Thymus (tissue), 11 donors: ENCODE results near the gene SLC17A7. TPM values are rescaled to one million over a fixed set of nuclear protein-coding genes. Genes with fewer than 3 reads are reported as not detected.

ENCODE experiments used
- DNase-seq, 9 donors: peaks; one replicate each; pipeline ENCODE4 v3.0.0-alpha.2; 2013; ENCODE audit warnings: low spot score in 9 of 9, low read depth in 6 of 9, missing footprints in 1 of 9
- H3K27ac ChIP-seq, 2 donors: one replicate each; pipeline ENCODE4 v1.5.1; 2013; ENCODE audit warnings: control low read depth in 1 of 2, low read depth in 1 of 2, low read length in 1 of 2, mild to moderate bottlenecking in 1 of 2, moderate library complexity in 1 of 2
- H3K27me3 ChIP-seq, 2 donors: one replicate each; pipeline ENCODE4 v1.5.1; 2013; ENCODE audit warnings: low read length in 1 of 2; ENCODE audit not compliant: control insufficient read depth in 2 of 2, insufficient read depth in 1 of 2
- H3K36me3 ChIP-seq, 2 donors: one replicate each; pipeline ENCODE4 v1.5.1; 2013; ENCODE audit warnings: low read length in 1 of 2, mild to moderate bottlenecking in 1 of 2, moderate library complexity in 1 of 2; ENCODE audit not compliant: control insufficient read depth in 2 of 2, insufficient read depth in 2 of 2
- H3K4me1 ChIP-seq, 2 donors: one replicate each; pipeline ENCODE4 v1.5.1; 2013; ENCODE audit warnings: low read length in 2 of 2; ENCODE audit not compliant: control insufficient read depth in 2 of 2, insufficient read depth in 2 of 2
- H3K4me3 ChIP-seq, 2 donors: one replicate each; pipeline ENCODE4 v1.5.1; 2013; ENCODE audit warnings: low read length in 2 of 2, control low read depth in 1 of 2, mild to moderate bottlenecking in 1 of 2
- H3K9me3 ChIP-seq, 2 donors: one replicate each; pipeline ENCODE4 v1.5.1; 2013; ENCODE audit warnings: low read length in 1 of 2, mild to moderate bottlenecking in 1 of 2; ENCODE audit not compliant: control insufficient read depth in 2 of 2, insufficient read depth in 1 of 2
- WGBS: extraction: QIAGEN DNeasy Blood & Tissue Kit; methylation state at CpG from one replicate; pipeline ENCODE4 v1.1.7; 2013; 5-methylcytosine and 5-hydroxymethylcytosine counted together
- polyA plus RNA-seq: library from polyadenylated mRNA; stranded (reverse); fragments of 200-250 nt; gene quantifications from one replicate; pipeline ENCODE4 v1.2.3, GENCODE V29; 2013
- total RNA-seq: library from RNA; stranded (reverse); fragments of 120-200 nt; gene quantifications from one replicate; pipeline ENCODE4 v1.2.4, GENCODE V29; 2013
- donor health status: healthy.

SLC17A7 gene
- total and polyA plus RNA-seq, 2 donors, result under 0.01 to 0.57 TPM

GRCh38 chr19:49420227-49420626, 21.1 kb downstream of the SLC17A7 start:
- H3K27ac ChIP-seq, result no peak overlapping the region
- H3K36me3 ChIP-seq, result no peaks in the 10 kb centered on the region
- H3K4me1 ChIP-seq, result peaks cover 4 to 41% of the 10 kb centered on the region in 2 donors
- H3K4me3 ChIP-seq, result no peak overlapping the region
- H3K27me3 ChIP-seq, result peaks cover 47 to 86% of the 10 kb centered on the region in 2 donors
- peaks cover 0 to 5% of the 10 kb centered on the region in 2 donors for H3K9me3 ChIP-seq
- DNase-seq, result no peak
- WGBS, result 99% methylated on average over 2 of the region's 2 CpGs

- 96% methylated on average over 2 of the region's 2 CpGs for WGBS
- DNase-seq, result no peak
- H3K27me3 ChIP-seq, result peaks cover 41 to 76% of the 10 kb centered on the region in 2 donors
- H3K27ac ChIP-seq, result no peak overlapping the region
- peaks cover 0 to 4% of the 10 kb centered on the region in 2 donors for H3K9me3 ChIP-seq
- peaks cover 4 to 43% of the 10 kb centered on the region in 2 donors for H3K4me1 ChIP-seq
- H3K36me3 ChIP-seq, result no peaks in the 10 kb centered on the region
- H3K4me3 ChIP-seq, result no peak overlapping the region
These were observed 22.2 kb downstream of the SLC17A7 start for GRCh38 chr19:49419173-49419572.

- H3K9me3 ChIP-seq, result peaks cover 0 to 4% of the 10 kb centered on the region in 2 donors
- 98% methylated on average over 5 of the region's 5 CpGs for WGBS
- peaks cover 4 to 36% of the 10 kb centered on the region in 2 donors for H3K4me1 ChIP-seq
- H3K36me3 ChIP-seq, result no peaks in the 10 kb centered on the region
- no peak for DNase-seq
- peaks cover 37 to 69% of the 10 kb centered on the region in 2 donors for H3K27me3 ChIP-seq
- H3K27ac ChIP-seq, result no peak overlapping the region
- H3K4me3 ChIP-seq, result no peak overlapping the region
These were observed 22.8 kb downstream of the SLC17A7 start for GRCh38 chr19:49418511-49418910.

- DNase-seq, result no peak
- Histone ChIP-seq H3K4me1 (peaks cover 0 to 23% of the 10 kb centered on the region in 2 donors), H3K36me3 (no peaks in the 10 kb centered on the region), H3K4me3 (no peak overlapping the region), H3K27ac (no peak overlapping the region), H3K9me3 (no peaks in the 10 kb centered on the region), H3K27me3 (peaks cover 23 to 55% of the 10 kb centered on the region in 2 donors)
- 89% methylated on average over 7 of the region's 7 CpGs for WGBS
These were observed 24.2 kb downstream of the SLC17A7 start for GRCh38 chr19:49417088-49417487.

- peaks cover 0 to 20% of the 10 kb centered on the region in 2 donors for H3K4me1 ChIP-seq
- H3K27me3 ChIP-seq, result peaks cover 11 to 42% of the 10 kb centered on the region in 2 donors
- no peak overlapping the region for H3K27ac ChIP-seq
- no peaks in the 10 kb centered on the region for H3K36me3 ChIP-seq
- H3K4me3 ChIP-seq, result no peak overlapping the region
- peak in 1 of 9 donors; percentile 43 for DNase-seq
- H3K9me3 ChIP-seq, result no peaks in the 10 kb centered on the region
- 64% methylated on average over 2 of the region's 2 CpGs for WGBS
These were observed 25.5 kb downstream of the SLC17A7 start for GRCh38 chr19:49415810-49416200.

GRCh38 chr19:49415102-49415809, 26.1 kb downstream of the SLC17A7 start:
- peaks cover 6 to 37% of the 10 kb centered on the region in 2 donors for H3K27me3 ChIP-seq
- no peak for DNase-seq
- H3K4me3 ChIP-seq, result no peak overlapping the region
- H3K36me3 ChIP-seq, result no peaks in the 10 kb centered on the region
- no peak overlapping the region for H3K27ac ChIP-seq
- WGBS, result 94% methylated on average over 15 of the region's 15 CpGs
- H3K4me1 ChIP-seq, result peaks cover 0 to 20% of the 10 kb centered on the region in 2 donors
- no peaks in the 10 kb centered on the region for H3K9me3 ChIP-seq

GRCh38 chr19:49414256-49414655, 27.1 kb downstream of the SLC17A7 start:
- no peak overlapping the region for H3K27ac ChIP-seq
- H3K4me3 ChIP-seq, result no peak overlapping the region
- peaks cover 0 to 27% of the 10 kb centered on the region in 2 donors for H3K27me3 ChIP-seq
- no peak for DNase-seq
- H3K9me3 ChIP-seq, result no peaks in the 10 kb centered on the region
- 90% methylated on average over 3 of the region's 3 CpGs for WGBS
- peaks cover 7 to 28% of the 10 kb centered on the region in 2 donors for H3K4me1 ChIP-seq
- H3K36me3 ChIP-seq, result no peaks in the 10 kb centered on the region

GRCh38 chr19:49413348-49413747, 28.0 kb downstream of the SLC17A7 start:
- Histone ChIP-seq H3K9me3 (peaks cover 0 to 7% of the 10 kb centered on the region in 2 donors), H3K4me3 (no peak overlapping the region), H3K27me3 (peaks cover 0 to 18% of the 10 kb centered on the region in 2 donors), H3K4me1 (peaks cover 9 to 35% of the 10 kb centered on the region in 2 donors), H3K27ac (no peak overlapping the region), H3K36me3 (no peaks in the 10 kb centered on the region)
- DNase-seq, result no peak
- WGBS, result 82% methylated on average over 9 of the region's 9 CpGs

GRCh38 chr19:49411681-49412326, 29.5 kb downstream of the SLC17A7 start:
- H3K27ac ChIP-seq, result no peak overlapping the region
- no peak for DNase-seq
- peaks cover 0 to 4% of the 10 kb centered on the region in 2 donors for H3K27me3 ChIP-seq
- H3K4me3 ChIP-seq, result no peak overlapping the region
- 94% methylated on average over 3 of the region's 3 CpGs for WGBS
- H3K4me1 ChIP-seq, result peaks cover 9 to 35% of the 10 kb centered on the region in 2 donors
- no peaks in the 10 kb centered on the region for H3K36me3 ChIP-seq
- H3K9me3 ChIP-seq, result peaks cover 0 to 7% of the 10 kb centered on the region in 2 donors
